GM12865 (cell line): ENCODE results near the gene KCNC2.
"Not testable (repeated sequence)": the region's sequence is repeated elsewhere in the genome, so short reads cannot be mapped to it uniquely, and the experiment has no call there.

Experiments
- DNase-seq: peaks from one replicate; pipeline ENCODE4 v3.0.0; 2010; ENCODE audit warnings: low read depth
- H3K4me3 ChIP-seq: 2 replicates; pipeline ENCODE4 v1.5.1; 2011; ENCODE audit warnings: mild to moderate bottlenecking, low read depth, low read length, control low read depth
- CTCF ChIP-seq: IDR thresholded peaks from 2 replicates; pipeline ENCODE4 v1.5.1; 2011; ENCODE audit warnings: low read length, control low read depth, low read depth, inconsistent platforms; ENCODE audit not compliant: insufficient read depth; ENCODE audit errors: missing control alignments

KCNC2 gene

GRCh38 chr12:75194250-75194649 lies 15.4 kb downstream of the KCNC2 start:
- no peak for TF ChIP-seq CTCF
- no peak overlapping the region for H3K4me3 ChIP-seq
- DNase-seq: no peak

GRCh38 chr12:75192196-75192595 lies 17.4 kb downstream of the KCNC2 start:
- TF ChIP-seq CTCF: no peak
- H3K4me3 ChIP-seq: no peak overlapping the region
- DNase-seq: no peak

- H3K4me3 ChIP-seq: no peak overlapping the region
- DNase-seq: no peak
- no peak for TF ChIP-seq CTCF
Observed at GRCh38 chr12:75190846-75191245, 18.8 kb downstream of the KCNC2 start.

GRCh38 chr12:75185881-75186280 lies 23.8 kb downstream of the KCNC2 start:
- DNase-seq, H3K4me3 ChIP-seq: not testable (repeated sequence)

GRCh38 chr12:75184516-75184915 lies 25.1 kb downstream of the KCNC2 start:
- TF ChIP-seq CTCF: no peak
- no peak overlapping the region for H3K4me3 ChIP-seq
- DNase-seq: no peak

GRCh38 chr12:75183967-75184366 lies 25.7 kb downstream of the KCNC2 start:
- no peak for DNase-seq
- TF ChIP-seq CTCF: no peak
- no peak overlapping the region for H3K4me3 ChIP-seq

- peak; percentile 9 for DNase-seq
- no peak for TF ChIP-seq CTCF
- no peak overlapping the region for H3K4me3 ChIP-seq
Observed at GRCh38 chr12:75177997-75178396, 31.6 kb downstream of the KCNC2 start.
